ENCODE measurements around the gene OR52A5. TPM values are rescaled to one million over a fixed set of nuclear protein-coding genes. Genes with fewer than 3 reads are reported as not detected.

Gene OR52A5
- total RNA-seq, 4 donors from 2014 or later: not detected

GRCh38 chr11:5137014-5137413 is 1.1 kb downstream of the OR52A5 start:
- 10 to 27% methylated on average over 1 of the region's 1 CpG for WGBS, 2 donors
- Histone ChIP-seq H3K27me3 (no peaks in the 10 kb centered on the region), H3K36me3 (no peaks in the 10 kb centered on the region), H3K4me3 (replicated peaks in 1 of 3) (no peak overlapping the region), H3K27ac (no peak overlapping the region), H3K9me3 (no peaks in the 10 kb centered on the region), H3K4me1 (no peaks in the 10 kb centered on the region)
- intact Hi-C loops (cut with DNase I): no loop called here
- TF ChIP-seq CTCF (IDR thresholded peaks at IDR 0.05): no peak
- DNase-seq: no peak

- no peaks in the 10 kb centered on the region for H3K4me1 ChIP-seq
- no peak for DNase-seq
- no peak for TF ChIP-seq CTCF (IDR thresholded peaks at IDR 0.05)
- no peak for TF ChIP-seq POLR2A (IDR thresholded peaks at IDR 0.05)
- no peaks in the 10 kb centered on the region for H3K36me3 ChIP-seq
- no peaks in the 10 kb centered on the region for H3K27me3 ChIP-seq
- H3K9me3 ChIP-seq: no peaks in the 10 kb centered on the region
- intact Hi-C loops (cut with DNase I): no loop called here
- H3K27ac ChIP-seq: no peak overlapping the region
- no peak overlapping the region for H3K4me3 ChIP-seq (replicated peaks in 1 of 3)
Measured at GRCh38 chr11:5136261-5136660, 1.9 kb downstream of the OR52A5 start.

GRCh38 chr11:5131584-5132335 is 6.4 kb downstream of the OR52A5 start:
- H3K4me3 ChIP-seq (replicated peaks in 1 of 3): no peak overlapping the region
- no peak for DNase-seq
- H3K27me3 ChIP-seq: no peaks in the 10 kb centered on the region
- intact Hi-C loops (cut with DNase I): no loop called here
- 89 to 93% methylated on average over 8 of the region's 8 CpGs for WGBS, 2 donors
- H3K27ac ChIP-seq: no peak overlapping the region
- H3K36me3 ChIP-seq: no peaks in the 10 kb centered on the region
- no peaks in the 10 kb centered on the region for H3K4me1 ChIP-seq
- no peaks in the 10 kb centered on the region for H3K9me3 ChIP-seq
- no peak for TF ChIP-seq POLR2A (IDR thresholded peaks at IDR 0.05)
- TF ChIP-seq CTCF (IDR thresholded peaks at IDR 0.05): no peak

GRCh38 chr11:5129457-5129877 is 8.7 kb downstream of the OR52A5 start:
- 62 to 74% methylated on average over 2 of the region's 2 CpGs for WGBS, 2 donors
- Histone ChIP-seq H3K9me3 (no peaks in the 10 kb centered on the region), H3K4me3 (replicated peaks in 1 of 3) (no peak overlapping the region), H3K36me3 (no peaks in the 10 kb centered on the region), H3K27me3 (no peaks in the 10 kb centered on the region), H3K27ac (no peak overlapping the region), H3K4me1 (no peaks in the 10 kb centered on the region)
- no peak for DNase-seq
- intact Hi-C loops (cut with DNase I): loop anchor here (10.0 kb wide), 1 partner anchor 675 kb away; the partner anchor contains the start of gene OR52N2
- no peak for TF ChIP-seq POLR2A (IDR thresholded peaks at IDR 0.05)
- TF ChIP-seq CTCF (IDR thresholded peaks at IDR 0.05): no peak

GRCh38 chr11:5124891-5125620 is 13.1 kb downstream of the OR52A5 start:
- H3K27me3 ChIP-seq: no peaks in the 10 kb centered on the region
- intact Hi-C loops (cut with DNase I): loop anchor here (10.0 kb wide), 1 partner anchor 680 kb away; the partner anchor contains the start of gene OR52N2
- H3K4me1 ChIP-seq: no peaks in the 10 kb centered on the region
- DNase-seq: no peak
- no peak for TF ChIP-seq CTCF (IDR thresholded peaks at IDR 0.05)
- TF ChIP-seq POLR2A (IDR thresholded peaks at IDR 0.05): no peak
- no peak overlapping the region for H3K27ac ChIP-seq
- no peaks in the 10 kb centered on the region for H3K36me3 ChIP-seq
- 72 to 76% methylated on average over 4 of the region's 4 CpGs for WGBS, 2 donors
- H3K9me3 ChIP-seq: no peaks in the 10 kb centered on the region
- H3K4me3 ChIP-seq (replicated peaks in 1 of 3): no peak overlapping the region
